Right lobe of liver (tissue), 6 donors: ENCODE results near the gene RALY. TPM values are rescaled to one million over a fixed set of nuclear protein-coding genes. Genes with fewer than 3 reads are reported as not detected.
A peak's percentile ranks its signal among the peaks of the same experiment; 100 is the strongest.

Source experiments
- ATAC-seq, 4 donors: fragments of 200-7000 bp; cut with Tn5 transposase; one replicate each; pipeline ENCODE4 v1.9.1; 2020; ENCODE audit warnings: mild to moderate bottlenecking in 4 of 4, moderate library complexity in 4 of 4
- DNase-seq, 3 donors: peaks; one replicate each; pipeline ENCODE4 v3.0.0-alpha.2; 2020
- H3K27ac ChIP-seq, 3 donors: fragments of 200-600 bp; one replicate each; pipeline ENCODE4 v1.8.0; 2022
- H3K27me3 ChIP-seq, 2 donors: fragments of 200-600 bp; one replicate each; pipeline ENCODE4 v1.8.0; 2022
- H3K36me3 ChIP-seq, 4 donors: fragments of 200-600 bp; sonication (generic) in 1 of 4; one replicate each; pipeline versions ENCODE4 v1.5.1 to v1.8.0; 2017 to 2022; ENCODE audit warnings: control low read depth in 1 of 4
- H3K4me1 ChIP-seq, 4 donors: fragments of 200-600 bp; sonication (generic) in 1 of 4; one replicate each; pipeline versions ENCODE4 v1.5.1 to v1.8.0; 2017 to 2022; ENCODE audit warnings: control low read depth in 1 of 4
- H3K4me3 ChIP-seq, 3 donors: fragments of 200-600 bp; one replicate each; pipeline ENCODE4 v1.8.0; 2022
- H3K9me3 ChIP-seq, 4 donors: fragments of 200-600 bp; sonication (generic) in 1 of 4; one replicate each; pipeline versions ENCODE4 v1.5.1 to v1.8.0; 2017 to 2022; ENCODE audit warnings: control low read depth in 1 of 4
- POLR2A ChIP-seq: fragments of 450-650 bp; IDR thresholded peaks from one replicate; pipeline ENCODE4 v1.6.1; 2017; ENCODE audit warnings: antibody characterized with exemption, mild to moderate bottlenecking
- WGBS: methylation state at CpG from one replicate; pipeline ENCODE4 v1.1.6; 2018; ENCODE audit warnings: low coverage, low lambda C conversion rate; ENCODE audit not compliant: insufficient coverage; ENCODE audit errors: missing lambda C conversion rate; 5-methylcytosine and 5-hydroxymethylcytosine counted together
- intact Hi-C, 2 donors: fragments of 100-400 bp; cut with DNase I; formaldehyde crosslinking; loops; one replicate each; pipeline versions ENCODE4 v1.11.2 to v1.14.1; 2022
- total RNA-seq, 6 experiments: library from RNA; depleted of rRNA in 2 of 6; stranded (reverse); fragments of >200 nt in 2 of 6; fragmentation: NEBNext Ultra II Directional in 3 of 6; extraction: Animal tissue kit (Norgen Biotek cat#: 25700) in 3 of 6; gene quantifications; one replicate each; pipeline versions ENCODE4 v1.1.0 to v1.2.4, GENCODE V29; 2016 to 2023
- TF ChIP-seq, protein P1 (sequence below), 4 donors: fragments of 200-600 bp in 3 of 4; fragments of 450-650 bp in 1 of 4; IDR thresholded peaks; one replicate each; pipeline versions ENCODE4 v1.5.1 to v1.8.0; 2016 to 2022; ENCODE audit warnings: antibody characterized with exemption in 4 of 4, mild to moderate bottlenecking in 2 of 4
- donor health status: DM: no; HTN: yes; CAD: no.
- donor health status: DM: no; HTN: no; CAD: no.
- donor health status: DM: no; HTN: no; CAD: no.
- donor health status: DM: no; HTN: yes; CAD: no.
- donor health status: DM: no; HTN: yes; CAD: no.

RALY gene
- total RNA-seq, 6 experiments from 2014 or later, result 24.8 to 42.1 (median 33.4) TPM

DNA sequence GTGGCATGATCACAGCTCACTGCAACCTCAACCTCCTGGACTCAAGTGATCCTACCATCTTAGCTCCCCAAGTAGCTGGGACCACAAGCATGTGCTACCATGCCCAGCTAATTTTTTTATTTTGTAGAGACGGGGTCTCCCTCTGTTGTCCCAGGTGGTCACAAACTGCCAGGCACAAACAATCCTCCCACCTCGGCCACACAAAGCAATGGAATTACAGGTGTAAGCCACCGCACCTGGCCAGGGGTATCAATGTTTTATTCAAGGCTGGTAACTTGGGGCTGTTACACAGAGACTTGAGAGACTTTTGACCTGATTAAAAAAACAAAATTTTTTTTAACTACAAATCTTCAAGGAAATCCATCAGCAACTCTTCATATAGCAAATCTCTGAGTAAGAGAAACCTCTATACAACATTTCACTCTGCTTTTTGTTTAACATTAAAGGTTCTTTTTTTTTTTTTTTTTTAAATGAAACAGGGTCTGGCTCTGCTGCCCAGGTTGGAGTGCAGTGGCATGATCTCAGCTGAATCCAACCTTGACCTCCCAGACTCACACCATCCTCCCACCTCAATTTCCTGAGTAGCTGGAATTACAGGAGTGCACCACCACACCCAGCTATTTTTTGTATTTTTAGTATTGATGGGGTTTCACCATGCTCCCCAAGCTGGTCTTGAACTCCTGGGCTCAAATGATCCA lies 112.4 kb downstream of the RALY start:
- 95% methylated on average over 3 of the region's 3 CpGs for WGBS
- H3K36me3 ChIP-seq, result peaks cover 0 to 48% (median 35%) of the 10 kb centered on the region in 4 donors

DNA sequence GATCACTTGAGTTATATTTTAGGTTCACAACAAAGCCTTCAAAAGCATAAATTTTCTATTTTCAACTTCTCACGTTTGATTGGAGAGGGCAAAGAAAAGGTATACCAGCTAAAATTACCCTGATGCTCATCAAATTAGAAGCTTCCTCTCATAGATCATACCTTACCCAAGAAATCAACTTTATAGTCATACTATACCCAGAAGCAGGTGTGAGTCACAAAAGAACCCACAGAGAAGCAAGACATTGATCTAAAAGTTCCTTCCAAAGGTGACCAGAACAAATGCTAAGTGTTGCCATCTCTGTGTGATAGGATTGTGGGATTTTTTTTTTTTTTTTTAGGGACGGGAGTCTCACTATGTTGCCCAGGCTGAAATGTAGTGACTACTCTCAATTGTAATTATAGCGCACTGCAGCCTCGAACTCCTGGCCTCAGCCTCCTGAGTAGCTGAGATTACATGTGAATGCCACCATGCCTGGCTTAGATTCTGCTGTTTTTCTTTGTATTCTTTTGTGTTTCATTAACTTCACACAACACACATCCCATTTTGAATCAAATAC lies 115.0 kb downstream of the RALY start:
- Histone ChIP-seq H3K27me3 (no peaks in the 10 kb centered on the region), H3K36me3 (peaks cover 0 to 23% (median 16%) of the 10 kb centered on the region in 4 donors), H3K4me3 (no peak overlapping the region), H3K4me1 (peaks cover 0 to 31% (median 15%) of the 10 kb centered on the region in 4 donors), H3K9me3 (no peaks in the 10 kb centered on the region), H3K27ac (no peak overlapping the region)
- 86% methylated on average over 4 of the region's 4 CpGs for WGBS
- TF ChIP-seq, protein P1, sequence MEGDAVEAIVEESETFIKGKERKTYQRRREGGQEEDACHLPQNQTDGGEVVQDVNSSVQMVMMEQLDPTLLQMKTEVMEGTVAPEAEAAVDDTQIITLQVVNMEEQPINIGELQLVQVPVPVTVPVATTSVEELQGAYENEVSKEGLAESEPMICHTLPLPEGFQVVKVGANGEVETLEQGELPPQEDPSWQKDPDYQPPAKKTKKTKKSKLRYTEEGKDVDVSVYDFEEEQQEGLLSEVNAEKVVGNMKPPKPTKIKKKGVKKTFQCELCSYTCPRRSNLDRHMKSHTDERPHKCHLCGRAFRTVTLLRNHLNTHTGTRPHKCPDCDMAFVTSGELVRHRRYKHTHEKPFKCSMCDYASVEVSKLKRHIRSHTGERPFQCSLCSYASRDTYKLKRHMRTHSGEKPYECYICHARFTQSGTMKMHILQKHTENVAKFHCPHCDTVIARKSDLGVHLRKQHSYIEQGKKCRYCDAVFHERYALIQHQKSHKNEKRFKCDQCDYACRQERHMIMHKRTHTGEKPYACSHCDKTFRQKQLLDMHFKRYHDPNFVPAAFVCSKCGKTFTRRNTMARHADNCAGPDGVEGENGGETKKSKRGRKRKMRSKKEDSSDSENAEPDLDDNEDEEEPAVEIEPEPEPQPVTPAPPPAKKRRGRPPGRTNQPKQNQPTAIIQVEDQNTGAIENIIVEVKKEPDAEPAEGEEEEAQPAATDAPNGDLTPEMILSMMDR (IDR thresholded peaks at IDR 0.05), result no peak
- TF ChIP-seq POLR2A, result no peak
- intact Hi-C loops, result no loop called here
- ATAC-seq (no peak), DNase-seq (no peak)

More for the DNA sequence above, 112.4 kb downstream of the RALY start:
- no peak for TF ChIP-seq POLR2A
- TF ChIP-seq, protein P1 (IDR thresholded peaks at IDR 0.05), result no peak
- Histone ChIP-seq H3K4me1 (peaks cover 0 to 31% (median 15%) of the 10 kb centered on the region in 4 donors), H3K27me3 (no peaks in the 10 kb centered on the region), H3K4me3 (no peak overlapping the region), H3K27ac (no peak overlapping the region), H3K9me3 (no peaks in the 10 kb centered on the region)
- ATAC-seq (no peak), DNase-seq (no peak)
- intact Hi-C loops, result no loop called here

DNA sequence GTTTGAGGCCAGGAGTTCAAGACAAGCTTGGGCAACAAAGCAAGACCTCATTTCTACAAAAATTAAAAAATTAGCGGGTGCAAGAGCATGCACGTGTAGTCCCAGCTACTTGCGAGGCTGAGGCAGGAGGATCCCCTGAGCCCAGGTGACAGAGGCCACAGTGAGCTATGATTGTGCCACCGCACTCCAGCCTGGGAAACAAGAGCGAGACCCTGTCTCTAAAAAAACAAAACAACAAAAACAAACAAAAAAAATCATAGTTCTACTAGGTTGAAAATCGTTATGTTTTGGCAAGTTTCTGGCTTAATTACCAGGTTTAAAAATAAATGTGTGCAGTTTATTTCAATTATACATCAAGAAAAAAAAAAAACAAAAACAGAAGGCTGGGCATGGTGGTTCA lies 115.7 kb downstream of the RALY start:
- H3K9me3 ChIP-seq, result no peaks in the 10 kb centered on the region
- H3K36me3 ChIP-seq, result peaks cover 0 to 15% (median 11%) of the 10 kb centered on the region in 4 donors
- ATAC-seq, result no peak
- no peak for TF ChIP-seq POLR2A
- TF ChIP-seq, protein P1 (IDR thresholded peaks at IDR 0.05), result no peak
- WGBS, result 88% methylated on average over 6 of the region's 6 CpGs
- H3K27me3 ChIP-seq, result no peaks in the 10 kb centered on the region
- H3K27ac ChIP-seq, result no peak overlapping the region
- intact Hi-C loops, result no loop called here
- H3K4me3 ChIP-seq, result no peak overlapping the region
- no peak for DNase-seq
- H3K4me1 ChIP-seq, result peaks cover 0 to 31% (median 15%) of the 10 kb centered on the region in 4 donors

DNA sequence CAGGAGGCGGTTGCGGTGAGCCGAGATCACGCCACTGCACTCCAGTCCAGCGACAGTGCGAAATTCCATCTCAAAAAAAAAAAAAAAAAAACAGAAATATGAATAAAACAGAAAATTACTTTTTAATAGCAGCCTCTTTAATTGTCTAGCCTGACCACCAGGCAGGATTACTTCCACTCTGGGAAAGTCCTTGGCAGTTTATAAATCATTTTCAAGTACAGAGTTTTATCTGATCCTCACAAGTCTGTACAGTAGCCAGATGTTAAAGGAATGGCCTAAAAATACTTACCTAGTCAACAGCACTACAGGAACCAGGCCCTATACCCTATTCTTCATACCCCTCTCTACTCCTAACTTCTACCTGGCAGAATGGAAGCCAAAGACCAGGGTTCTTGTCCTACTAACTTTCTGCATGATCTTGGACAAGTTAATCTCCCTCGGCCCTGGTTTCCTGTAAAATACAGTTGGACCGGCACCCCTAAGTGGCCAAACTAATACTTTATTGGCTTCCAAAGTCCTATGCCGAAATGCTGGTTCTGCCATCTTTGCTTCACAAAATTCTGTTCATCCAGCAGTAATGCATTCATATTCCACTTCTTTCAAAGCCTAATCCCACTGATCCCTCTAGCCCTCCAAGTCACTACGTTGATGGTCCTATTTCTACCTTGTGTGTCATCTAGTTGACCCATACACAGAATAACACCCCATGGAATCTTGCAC lies 116.5 kb downstream of the RALY start:
- Histone ChIP-seq H3K36me3 (peaks cover 0 to 8% (median 5%) of the 10 kb centered on the region in 4 donors), H3K27me3 (no peaks in the 10 kb centered on the region), H3K4me3 (peak overlapping the region; percentile 85 to 100 (median 99)), H3K27ac (peak overlapping the region in 1 of 3 donors; percentile 99), H3K9me3 (no peaks in the 10 kb centered on the region), H3K4me1 (peaks cover 0 to 31% (median 15%) of the 10 kb centered on the region in 4 donors)
- DNase-seq (no peak), ATAC-seq (no peak)
- intact Hi-C loops, result no loop called here
- TF ChIP-seq, protein P1 (IDR thresholded peaks at IDR 0.05), result no peak
- no peak for TF ChIP-seq POLR2A
- WGBS, result 65% methylated on average over 10 of the region's 10 CpGs
